SKM-1 treated with dmso at 0.1 percent for 144 hours (cell line): ENCODE results near the gene DGLUCY.
"Not testable (repeated sequence)": the region's sequence is repeated elsewhere in the genome, so short reads cannot be mapped to it uniquely, and the experiment has no call there.

Experiments used
- DNase-seq: peaks from one replicate; lab custom pipeline; 2025; ENCODE audit not compliant: unreplicated experiment; lab: John Stamatoyannopoulos, UW

DGLUCY gene

GRCh38 chr14:91167380-91167770, 53.5 kb downstream of the DGLUCY start:
- no peak for DNase-seq

- DNase-seq = no peak
Observed at GRCh38 chr14:91169951-91170350, 56.1 kb downstream of the DGLUCY start.

GRCh38 chr14:91170504-91171121, 56.7 kb downstream of the DGLUCY start:
- DNase-seq = no peak

DNA sequence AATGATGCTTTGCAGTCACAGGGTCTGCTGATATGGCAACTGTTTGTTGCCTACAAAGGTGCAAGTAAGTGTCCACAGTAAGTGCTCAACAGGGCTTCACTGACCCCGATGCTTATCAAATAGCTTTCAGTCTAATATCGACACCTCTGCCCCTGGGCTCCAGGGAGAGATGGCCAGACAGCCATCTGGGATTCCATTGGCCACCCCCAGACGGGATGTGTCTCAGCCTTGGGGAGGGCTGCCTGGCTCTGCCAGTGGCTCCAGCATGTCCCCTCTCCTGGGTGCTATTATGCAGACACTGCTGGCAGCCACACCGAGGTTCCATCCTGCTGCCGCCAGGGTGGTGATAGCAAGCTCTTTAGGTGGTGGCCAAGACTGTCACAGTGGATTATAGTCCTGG, 57.4 kb downstream of the DGLUCY start:
- DNase-seq = no peak

DNA sequence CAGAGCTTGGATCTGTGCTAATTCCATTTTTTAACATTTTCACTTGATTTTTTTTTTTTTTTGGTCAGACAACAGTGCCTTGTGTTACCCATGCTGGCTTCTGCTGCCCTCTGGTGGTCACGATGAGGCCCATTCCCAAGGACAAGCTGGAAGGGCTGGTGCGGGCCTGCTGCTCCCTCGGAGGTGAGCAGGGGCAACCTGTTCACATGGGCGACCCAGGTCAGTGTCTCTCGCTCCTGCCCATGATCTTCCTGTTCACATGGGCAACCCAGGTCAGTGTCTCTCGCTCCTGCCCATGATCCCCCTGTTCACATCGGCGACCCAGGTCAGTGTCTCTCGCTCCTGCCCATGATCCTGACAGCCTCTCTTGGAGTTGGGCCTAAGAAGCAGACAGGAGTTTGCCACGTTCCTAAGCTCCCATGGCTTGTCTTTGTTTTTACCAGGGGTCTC, 59.4 kb downstream of the DGLUCY start:
- DNase-seq = peak; percentile 4

DNA sequence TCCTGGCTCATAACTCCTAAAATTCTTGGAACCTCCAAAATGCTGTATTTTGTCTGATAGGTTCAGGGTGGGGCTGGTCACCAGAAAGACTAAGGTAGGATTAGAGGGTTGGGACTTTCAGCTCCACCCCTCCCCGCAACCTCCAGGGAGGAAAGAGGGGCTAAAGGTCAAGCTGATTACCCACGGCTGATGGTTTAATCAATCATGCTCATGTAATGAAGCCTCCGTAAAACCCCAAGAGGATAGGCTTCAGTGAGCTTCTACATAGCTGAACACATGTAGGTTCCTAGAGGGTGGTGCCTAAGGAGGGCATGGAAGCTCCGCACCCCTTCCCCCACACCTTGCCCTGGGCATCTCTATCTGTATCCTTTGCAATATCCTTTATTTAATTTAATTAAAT, 60.0 kb downstream of the DGLUCY start:
- no peak for DNase-seq

DNA sequence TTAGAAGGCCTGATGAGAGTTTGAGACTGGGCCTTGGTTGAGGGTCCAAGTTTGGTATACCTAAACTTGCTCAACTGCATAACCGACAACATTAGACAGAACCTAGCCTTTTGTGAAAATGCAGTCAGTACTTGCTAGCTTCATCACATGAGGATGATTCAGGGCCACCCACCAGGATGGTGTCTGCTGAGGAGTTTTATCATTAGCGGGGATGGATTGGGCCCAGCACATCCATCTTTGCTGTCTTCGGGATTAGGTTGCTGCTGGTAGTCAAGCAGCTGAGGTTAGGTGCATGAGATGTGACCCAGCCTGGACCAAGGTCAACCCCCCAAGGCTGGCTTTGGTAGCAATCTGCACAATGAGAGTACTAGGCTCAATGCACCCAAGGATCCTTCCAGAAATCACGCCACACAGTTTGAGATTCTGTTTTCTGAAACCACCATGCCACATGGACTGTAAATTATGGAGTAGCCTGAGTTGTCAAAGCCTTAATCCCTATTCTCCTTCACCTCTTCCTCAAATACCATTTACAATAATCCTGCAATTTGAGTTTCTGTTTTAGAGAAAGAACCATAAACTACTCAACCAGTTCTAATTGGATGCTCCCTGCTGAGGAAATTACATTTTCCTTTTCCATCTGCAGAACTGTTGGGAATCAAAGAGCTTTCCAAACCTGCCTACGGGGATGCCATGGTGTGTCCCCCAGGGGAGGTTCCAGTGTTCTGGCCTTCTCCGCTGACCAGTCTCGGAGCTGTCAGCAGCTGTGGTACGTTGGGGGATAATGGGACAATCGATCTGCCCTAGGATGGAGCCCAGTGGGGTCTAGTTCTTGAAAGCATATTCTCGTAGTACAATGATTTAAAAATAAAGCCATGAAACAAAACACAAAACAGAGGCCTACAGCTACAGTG, 61.7 kb downstream of the DGLUCY start:
- no peak for DNase-seq

DNA sequence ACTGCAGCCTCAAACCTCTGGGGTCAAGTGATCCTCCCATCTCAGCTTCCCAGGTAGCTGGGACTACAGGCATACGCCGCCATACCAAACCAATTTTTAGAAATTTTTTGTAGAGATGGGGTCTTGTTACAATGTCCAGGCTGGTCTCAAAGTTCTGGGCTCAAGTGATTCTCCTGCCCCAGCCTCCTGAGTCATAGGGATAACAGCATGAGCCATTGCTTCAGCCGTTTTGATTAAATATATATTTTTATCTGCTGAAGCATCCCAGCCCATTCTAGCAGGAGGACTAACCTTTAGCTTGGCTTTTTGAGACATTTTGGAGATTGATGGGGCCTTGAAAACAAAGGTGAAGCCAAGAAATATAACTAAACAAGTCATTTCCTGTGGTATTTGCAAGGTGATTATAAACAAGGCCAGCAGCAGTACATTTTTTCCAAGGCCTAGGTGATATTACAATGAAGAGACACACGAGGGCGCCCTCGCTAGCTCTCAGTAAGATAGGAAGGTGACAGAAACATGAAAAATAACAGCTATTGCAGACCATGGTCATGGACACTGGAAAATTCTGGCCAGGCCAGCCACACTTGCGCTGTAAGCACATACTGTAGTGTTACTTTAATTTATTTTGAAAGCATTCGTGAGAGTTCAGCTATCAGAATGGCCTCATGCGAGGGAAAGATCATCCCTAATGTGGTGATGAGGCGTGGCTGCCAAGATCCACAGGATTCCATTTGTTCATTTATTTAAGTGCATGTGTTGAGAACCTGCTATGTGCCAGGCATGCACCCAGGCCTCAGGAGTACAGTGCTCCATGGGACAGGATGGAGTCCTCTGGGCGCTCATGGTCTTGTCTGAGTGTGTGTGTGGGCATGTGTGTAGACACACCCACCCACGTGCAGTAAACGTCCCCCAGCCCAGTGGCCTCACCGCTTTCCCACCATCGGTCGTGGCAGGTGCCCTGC, 63.5 kb downstream of the DGLUCY start:
- DNase-seq = peak; percentile 30

DNA sequence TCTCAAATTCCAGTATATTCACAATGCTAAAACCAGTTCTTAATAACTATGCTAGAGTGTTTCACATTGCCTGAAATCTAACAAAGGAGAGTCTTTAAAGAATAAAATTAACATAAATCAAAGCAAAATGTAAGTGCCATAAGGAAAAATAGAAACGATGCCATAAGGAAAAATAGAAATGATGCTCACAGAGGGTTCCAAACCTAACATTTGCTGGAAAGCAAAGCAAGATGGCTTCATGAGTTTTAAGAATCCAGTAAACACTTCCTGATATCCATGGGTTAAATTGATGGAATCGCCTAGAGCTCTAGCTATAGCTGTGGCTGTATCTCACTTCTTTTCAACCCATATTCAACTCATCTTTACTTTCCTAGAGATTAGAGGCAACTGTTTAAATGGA, 66.7 kb downstream of the DGLUCY start:
- DNase-seq = no peak

- DNase-seq = not testable (repeated sequence)
Observed at GRCh38 chr14:91182753-91183152, 68.9 kb downstream of the DGLUCY start.

- no peak for DNase-seq
Observed at GRCh38 chr14:91184559-91184958, 70.7 kb downstream of the DGLUCY start.

DNA sequence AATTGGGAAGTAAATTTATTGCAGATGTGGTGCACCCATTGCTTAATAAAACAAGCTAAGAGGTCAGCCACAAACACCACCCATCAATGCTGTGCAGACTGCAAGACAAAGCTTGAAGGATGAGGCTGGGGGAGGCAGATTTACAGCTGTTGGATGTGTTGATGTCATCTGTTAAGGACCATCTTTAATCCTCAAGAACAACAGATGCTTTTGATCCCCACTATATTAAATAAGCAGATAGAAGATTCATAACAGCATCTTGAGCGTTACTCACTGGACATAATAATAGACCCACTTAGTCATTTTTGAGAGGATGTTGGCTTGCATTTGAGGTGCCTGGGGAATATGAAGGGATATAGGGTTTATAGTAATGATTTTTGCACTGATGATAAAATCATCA, 71.8 kb downstream of the DGLUCY start:
- DNase-seq = no peak

GRCh38 chr14:91186515-91187066, 72.7 kb downstream of the DGLUCY start:
- DNase-seq = no peak

GRCh38 chr14:91187271-91187670, 73.4 kb downstream of the DGLUCY start:
- DNase-seq = no peak

GRCh38 chr14:91190853-91191252, 77.0 kb downstream of the DGLUCY start:
- DNase-seq = no peak

DNA sequence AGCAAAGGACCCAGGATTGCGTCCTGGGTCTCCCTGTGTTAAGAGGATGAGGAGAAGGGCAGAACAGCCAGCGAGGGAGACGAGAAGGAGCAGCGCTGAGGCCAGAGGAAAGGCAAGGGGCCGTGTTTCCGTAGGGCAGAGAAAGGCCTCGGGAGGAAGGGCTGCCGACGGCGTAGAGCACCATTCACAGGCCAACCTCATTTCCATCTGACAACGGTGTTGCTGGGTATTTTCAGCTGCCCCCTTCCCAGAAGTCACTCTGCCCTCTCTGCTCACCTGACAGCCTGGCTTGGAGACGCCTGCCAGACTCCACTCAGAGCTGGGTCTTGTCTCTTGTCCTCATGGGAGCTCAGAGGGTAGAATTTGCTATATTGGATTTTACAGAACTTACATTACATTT, 79.2 kb downstream of the DGLUCY start:
- no peak for DNase-seq

GRCh38 chr14:91195881-91196280, 82.0 kb downstream of the DGLUCY start:
- DNase-seq = no peak

DNA sequence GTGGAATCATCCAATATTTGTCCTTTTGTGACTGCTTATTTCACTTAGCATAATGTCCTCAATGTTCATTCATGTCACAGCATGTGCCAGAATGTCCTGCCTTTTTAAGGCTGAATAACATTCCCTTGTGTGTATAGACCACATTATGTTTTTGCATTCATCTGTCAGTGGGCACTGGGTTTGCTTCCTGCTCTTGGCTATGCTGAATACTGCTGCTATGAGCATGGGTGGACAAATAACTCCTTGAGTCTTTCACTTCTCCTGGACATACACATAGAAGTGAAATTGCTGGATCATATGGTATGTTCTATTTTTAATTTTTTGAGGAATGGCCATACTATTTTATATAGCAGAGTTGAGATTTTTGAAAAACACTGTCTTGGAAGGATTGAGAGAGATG, 83.8 kb downstream of the DGLUCY start:
- DNase-seq = no peak

GRCh38 chr14:91200802-91201201, 86.9 kb downstream of the DGLUCY start:
- DNase-seq = not testable (repeated sequence)

GRCh38 chr14:91202234-91202974, 88.5 kb downstream of the DGLUCY start:
- DNase-seq = no peak
